HG03342 (cell line): ENCODE data around the gene KCTD3.

Experiments
- ATAC-seq: cut with Tn5 transposase; IDR thresholded peaks from one replicate; pipeline ENCODE4 v1.9.1; 2021; ENCODE audit warnings: mild to moderate bottlenecking, moderate library complexity; ENCODE audit not compliant: unreplicated experiment

The KCTD3 gene

GRCh38 chr1:215566556-215567490 is at the start of gene KCTD3:
Gene KCTD3, plus strand, starts transcription at chr1:215567304. Its CDS starts 382 bp downstream, at chr1:215567686.
- peak; percentile 63 for ATAC-seq

DNA sequence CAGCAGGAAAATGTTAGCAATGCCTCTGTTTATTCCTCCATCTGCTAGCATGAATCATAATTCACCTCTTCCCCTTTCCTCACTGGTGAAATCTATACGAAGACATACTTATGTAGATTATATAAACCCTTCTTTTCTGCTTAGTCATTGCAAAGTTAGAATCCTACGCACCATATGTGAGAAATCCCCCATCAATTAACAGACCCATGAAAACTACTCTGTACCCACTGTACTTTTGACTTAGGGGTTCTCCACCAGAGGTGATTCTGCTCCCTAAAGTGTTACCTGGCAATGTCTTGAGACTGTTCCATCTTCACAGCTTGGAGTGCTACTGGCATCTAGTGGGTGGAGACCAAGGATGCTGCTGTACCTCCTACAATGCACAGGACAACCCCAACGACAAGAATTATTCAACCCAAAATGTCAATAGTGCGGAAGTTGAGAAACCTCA is 49.6 kb upstream of the KCTD3 start:
- no peak for ATAC-seq

- no peak for ATAC-seq
These were observed 48.5 kb upstream of the KCTD3 start for GRCh38 chr1:215518594-215518993.

GRCh38 chr1:215521279-215521678 is 45.8 kb upstream of the KCTD3 start:
- ATAC-seq: no peak

DNA sequence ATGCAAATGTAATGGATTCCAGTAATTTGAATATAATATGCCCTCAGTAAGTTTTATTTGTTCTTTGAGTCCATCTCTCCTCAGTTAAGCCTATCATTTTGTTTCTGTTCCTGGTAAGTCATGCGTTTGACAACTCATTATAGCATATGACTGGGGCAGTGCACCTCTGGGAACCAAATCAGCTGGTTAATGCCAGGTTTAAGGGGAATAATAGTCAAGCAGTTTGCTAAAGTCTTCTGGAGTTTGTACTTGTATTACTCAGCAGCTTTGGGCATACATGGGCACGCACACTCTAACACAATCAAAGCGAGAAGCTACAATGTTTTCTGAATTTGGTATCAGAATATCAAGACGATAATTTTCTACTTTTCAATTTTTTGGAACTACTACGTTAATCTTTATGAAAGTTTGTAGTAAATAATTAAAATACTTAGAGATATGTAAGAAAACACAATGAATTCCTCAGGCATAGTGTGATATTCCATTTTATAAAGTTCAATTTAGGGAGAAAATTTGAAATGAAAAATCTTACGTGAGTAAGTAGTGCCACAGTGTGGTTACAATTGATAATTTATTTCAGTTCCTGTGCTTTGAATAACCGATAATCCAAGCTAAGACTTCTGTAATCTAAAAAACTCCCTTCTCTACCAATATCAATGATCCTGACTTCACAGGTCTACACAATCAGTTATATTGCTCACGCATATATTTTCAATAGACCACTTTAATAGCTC is 43.8 kb upstream of the KCTD3 start:
- no peak for ATAC-seq

DNA sequence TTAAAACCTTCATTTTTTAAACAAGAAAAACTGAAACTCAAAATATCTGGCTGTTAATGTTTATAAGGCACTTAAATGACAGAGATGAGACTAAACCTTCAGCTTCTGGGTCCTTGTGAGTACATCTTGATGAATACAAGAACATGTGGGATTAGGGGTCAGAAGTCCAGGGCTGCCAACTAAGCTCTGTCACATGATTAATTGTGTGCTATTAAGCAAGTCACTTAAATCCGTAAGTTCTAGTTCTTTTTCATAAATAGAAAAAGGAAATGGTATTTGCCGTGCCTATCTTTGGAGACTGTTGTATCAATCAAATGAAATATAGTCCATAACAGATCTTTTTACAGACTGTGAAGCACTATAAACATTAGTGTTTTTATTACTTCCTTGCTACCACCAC is 43.2 kb upstream of the KCTD3 start:
- ATAC-seq: no peak

DNA sequence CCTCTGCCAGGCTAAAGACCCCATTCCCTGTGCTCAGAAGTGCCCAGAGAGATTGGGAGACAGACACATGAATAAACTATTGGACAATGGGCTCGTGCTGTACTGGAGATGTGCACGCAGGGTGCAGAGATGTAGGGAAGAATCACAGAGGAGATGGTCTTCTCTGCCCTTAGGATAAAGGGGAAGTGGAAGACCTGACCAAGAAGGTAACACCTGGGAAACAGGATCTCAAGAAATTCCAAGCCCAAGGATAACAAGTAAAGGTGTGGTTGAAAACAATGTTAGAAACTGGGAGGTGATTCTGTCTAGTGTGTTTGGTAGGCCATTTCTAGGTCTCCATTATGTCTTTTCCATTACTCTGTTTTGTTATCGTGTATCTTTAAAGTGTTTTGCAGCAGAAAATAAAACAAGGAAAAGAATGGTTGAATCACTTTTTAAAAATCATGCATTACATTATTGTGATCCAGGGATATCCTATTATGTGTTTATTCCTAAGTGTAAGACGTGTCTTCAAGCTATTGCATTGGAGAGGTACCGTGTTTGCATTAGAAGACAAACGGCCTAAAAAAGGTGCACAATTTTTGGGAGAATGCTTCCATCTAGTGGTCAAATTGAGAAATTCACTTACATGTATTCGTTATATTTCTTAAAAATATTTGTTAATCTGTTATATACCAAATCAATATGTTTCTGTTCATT is 40.8 kb upstream of the KCTD3 start:
- ATAC-seq: peak; percentile 62

GRCh38 chr1:215526846-215527151 is 40.3 kb upstream of the KCTD3 start:
- ATAC-seq: no peak

GRCh38 chr1:215529111-215529510 is 38.0 kb upstream of the KCTD3 start:
- peak; percentile 59 for ATAC-seq

DNA sequence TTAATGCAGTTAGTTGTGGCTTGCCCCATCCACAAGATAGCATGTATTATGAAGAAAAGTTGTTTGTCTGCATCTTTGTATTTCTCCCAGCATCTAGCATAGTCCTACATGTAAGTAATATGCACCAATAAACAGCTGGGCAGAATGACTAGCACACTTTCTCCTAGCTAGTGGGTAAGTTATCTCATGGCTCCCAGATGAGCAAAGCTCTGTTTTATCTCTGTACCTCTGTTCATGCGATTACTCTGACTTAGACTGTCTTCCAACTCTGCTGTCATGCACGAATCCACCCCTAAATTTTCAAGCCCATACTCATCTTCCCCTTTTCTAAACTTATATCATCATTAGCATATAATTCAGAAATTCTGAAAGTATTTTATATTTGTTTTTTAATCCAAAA is 37.5 kb upstream of the KCTD3 start:
- peak; percentile 14 for ATAC-seq

- ATAC-seq: no peak
These were observed 36.6 kb upstream of the KCTD3 start for GRCh38 chr1:215530401-215530984.

DNA sequence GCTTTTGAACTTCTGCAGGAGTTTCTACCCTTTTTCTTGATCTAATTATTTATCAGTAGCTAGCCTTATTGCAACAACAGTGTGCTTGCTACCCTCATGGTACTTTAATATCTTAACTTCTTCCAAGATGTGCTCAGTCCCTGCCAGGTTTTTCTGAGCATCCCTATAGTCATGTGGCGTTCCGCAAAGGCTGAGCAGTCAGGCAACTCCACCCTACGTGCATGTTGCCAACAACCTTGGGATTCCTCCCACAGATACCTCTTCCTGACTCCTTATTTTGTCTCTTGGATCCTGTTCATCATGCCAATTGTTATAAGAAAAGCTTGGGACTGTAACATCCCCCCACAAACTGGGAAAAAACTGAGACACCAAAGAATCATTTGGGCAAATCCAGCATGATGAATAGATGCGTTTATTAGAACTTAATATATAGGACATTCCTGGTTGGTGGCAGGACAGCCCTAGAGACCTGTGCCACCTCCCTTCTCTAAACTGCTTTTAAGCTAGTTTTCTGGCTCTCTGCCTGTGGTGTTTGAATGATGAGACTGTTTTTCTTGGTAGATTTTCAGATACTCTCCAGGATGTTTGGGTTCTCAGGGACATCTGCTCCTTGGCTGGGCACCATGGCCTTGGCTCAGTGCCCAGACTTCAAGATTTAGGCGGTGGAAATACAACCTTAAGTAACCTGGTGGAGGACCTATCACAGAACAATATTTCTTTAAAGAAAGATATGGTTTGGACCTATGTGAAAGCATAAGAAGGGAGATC is 27.1 kb upstream of the KCTD3 start:
- no peak for ATAC-seq

DNA sequence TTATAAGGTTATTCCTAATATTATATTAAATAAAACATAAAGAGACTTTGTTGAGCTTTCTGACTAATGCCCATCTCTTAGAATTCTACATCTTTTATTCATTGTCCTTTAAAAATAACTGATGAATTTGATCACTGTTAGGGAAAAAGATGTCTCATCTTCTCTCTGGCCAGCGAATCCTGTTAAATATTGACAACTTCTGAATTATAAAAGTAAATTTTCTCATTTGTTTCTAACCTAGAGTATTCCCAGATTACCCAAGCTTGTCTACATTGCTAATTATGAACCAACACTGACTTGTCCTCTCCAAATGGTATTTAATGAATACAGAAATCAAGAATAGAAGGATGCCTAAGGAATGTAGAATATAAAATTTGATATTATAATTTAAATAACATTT is 24.8 kb upstream of the KCTD3 start:
- no peak for ATAC-seq

DNA sequence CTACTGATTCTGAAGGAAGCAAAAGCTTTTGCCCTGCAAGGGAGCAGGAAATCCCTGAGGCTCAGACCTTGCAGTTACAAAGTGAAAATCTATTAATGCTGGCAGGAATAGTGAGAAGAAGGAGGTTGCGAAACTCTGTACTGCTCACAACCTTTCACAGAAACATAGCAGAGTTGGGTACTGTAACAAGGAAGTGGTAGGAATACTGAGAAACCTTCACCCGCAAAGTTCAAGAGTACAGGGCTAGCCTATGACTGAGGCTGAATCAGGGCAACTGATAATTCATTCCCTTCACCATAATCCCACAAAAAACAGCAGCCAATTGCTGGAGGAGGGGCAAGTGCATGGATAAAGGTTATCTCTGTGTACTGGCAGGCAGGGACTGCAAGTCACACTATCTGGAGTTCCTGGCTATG is 23.9 kb upstream of the KCTD3 start:
- ATAC-seq: peak; percentile 98

DNA sequence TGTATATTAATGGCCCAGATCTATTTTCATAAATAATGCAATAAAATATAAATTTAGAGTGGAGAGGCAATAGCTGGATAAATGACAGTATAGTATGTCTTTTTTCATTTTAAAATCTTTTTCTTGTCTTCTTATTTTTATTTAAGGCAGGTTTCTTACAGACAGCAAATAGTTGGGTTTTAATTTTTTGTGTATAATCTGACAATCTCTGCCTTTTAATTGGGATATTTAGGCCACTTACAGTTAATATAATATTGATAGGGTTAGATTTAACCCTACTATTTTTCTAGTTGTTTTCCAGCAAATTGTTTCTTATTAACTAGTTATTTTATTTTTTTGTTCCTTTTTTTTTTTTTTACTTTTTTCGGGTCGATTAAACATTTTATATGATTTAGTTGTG is 23.3 kb upstream of the KCTD3 start:
- ATAC-seq: no peak

DNA sequence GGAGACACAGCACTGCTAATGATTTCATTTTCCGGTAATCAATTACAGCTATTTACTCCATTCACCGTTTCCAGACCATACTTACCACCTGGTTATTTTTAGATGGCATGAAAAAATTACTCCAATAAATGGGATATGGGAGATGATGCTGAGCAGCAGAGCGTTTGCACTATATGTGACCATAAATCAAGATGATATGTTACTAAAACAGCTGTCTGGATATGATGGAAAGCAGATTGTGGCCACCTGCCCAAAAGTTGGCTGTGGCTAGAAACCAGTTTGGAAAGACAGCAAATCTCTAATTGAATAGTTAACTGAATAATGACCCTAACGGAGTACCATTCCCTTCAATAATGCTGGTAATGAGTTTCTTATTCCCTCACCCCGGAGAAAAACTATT is 22.5 kb upstream of the KCTD3 start:
- ATAC-seq: no peak

- no peak for ATAC-seq
These were observed 22.0 kb upstream of the KCTD3 start for GRCh38 chr1:215545096-215545495.

DNA sequence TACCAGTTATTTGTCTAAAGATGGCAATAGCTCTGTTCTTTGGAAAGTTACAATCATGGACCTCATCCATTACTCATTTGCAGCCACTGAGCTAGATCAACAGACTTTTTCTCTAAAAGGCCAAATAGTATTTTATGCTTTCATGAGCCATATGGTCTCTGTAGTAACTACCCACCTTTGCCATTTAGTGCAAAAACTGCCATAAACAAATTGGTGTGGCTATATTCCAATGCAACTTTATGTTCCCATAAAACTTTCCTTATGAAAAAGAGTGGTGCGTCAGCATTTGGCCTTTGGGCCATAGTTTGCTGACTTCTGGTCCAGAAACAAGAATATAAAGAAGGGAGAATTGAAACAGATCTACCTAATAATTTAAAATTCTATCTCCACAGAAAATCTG is 20.1 kb upstream of the KCTD3 start:
- no peak for ATAC-seq

DNA sequence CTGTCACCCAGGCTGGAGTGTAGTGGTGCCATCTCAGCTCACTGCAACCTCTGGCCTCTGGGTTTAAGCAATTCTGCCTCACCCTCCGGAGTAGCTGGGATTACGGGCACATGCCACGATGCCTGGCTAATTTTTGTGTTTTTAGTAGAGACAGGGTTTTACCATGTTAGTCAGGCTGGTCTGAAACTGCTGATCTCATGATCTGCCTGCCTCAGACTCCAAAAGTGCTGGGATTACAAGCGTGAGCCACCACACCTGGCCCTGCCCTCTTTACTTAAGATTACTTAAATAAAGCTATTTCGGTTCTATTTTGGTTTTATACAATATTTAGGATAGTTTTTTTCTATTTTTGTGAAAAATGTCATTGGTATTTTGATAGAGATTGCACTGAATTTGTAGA is 15.3 kb upstream of the KCTD3 start:
- ATAC-seq: no peak

DNA sequence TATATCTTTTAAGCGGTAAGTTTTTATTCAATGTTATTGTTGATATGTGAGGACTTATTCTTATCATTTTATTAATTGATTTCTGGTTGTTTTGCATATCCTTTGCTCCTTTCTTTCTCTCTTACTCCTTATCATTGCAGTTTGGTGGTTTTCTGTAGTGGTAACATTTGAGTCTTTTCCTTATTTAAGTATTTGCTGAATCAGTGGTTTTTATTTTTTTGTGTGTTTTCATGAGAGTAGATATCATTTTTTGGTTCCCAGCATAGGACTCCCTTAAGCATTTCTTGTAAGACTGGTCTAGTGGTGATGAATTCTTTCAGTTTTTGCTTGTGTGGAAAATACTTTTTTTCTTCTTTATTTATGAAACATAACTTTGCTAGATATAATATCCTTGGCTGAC is 12.2 kb upstream of the KCTD3 start:
- no peak for ATAC-seq
